HepG2 (cell line): ENCODE results near the gene DOCK1. TPM values are rescaled to one million over a fixed set of nuclear protein-coding genes. Genes with fewer than 3 reads are reported as not detected.

Experiments used
- ATAC-seq: fragments of 200-7000 bp; cut with Tn5 transposase; 3 replicates; pipeline ENCODE4 v1.9.1; 2020; ENCODE audit warnings: mild to moderate bottlenecking, moderate library complexity
- BruUV-seq: library from RNA; stranded (reverse); fragments of 400-500 nt; replicated peaks from 2 replicates; lab custom pipeline; 2021; lab: Mats Ljungman, UMichigan
- CTCF ChIA-PET: fragments of 300-600 bp; formaldehyde crosslinking; extraction: SDS; loops from one replicate; lab custom pipeline; 2021; ENCODE audit warnings: low total read pairs, inconsistent platforms, low intra/inter-chr PET ratio; lab: Yijun Ruan, JAX
- POLR2A ChIA-PET: fragments of 350-600 bp; sonication (Branson Sonifier 250); formaldehyde crosslinking; loops from one replicate; lab custom pipeline; 2020; ENCODE audit warnings: antibody characterized with exemption, inconsistent platforms; lab: Yijun Ruan, JAX
- DNase-seq: peaks from one replicate; pipeline ENCODE4 v3.0.0-alpha.2; 2015; ENCODE audit warnings: low spot score
- FAIRE-seq: peaks from 3 replicates; lab custom pipeline; 2011; peaks lifted over from hg19 to GRCh38; lab: Jason Lieb, UNC
- H2AFZ ChIP-seq: one replicate; pipeline ENCODE4 v1.6.1; 2011; ENCODE audit warnings: low read length, inconsistent platforms
- H3K27ac ChIP-seq: fragments of 300-600 bp; 3 replicates; pipeline ENCODE4 v1.8.0; 2011; ENCODE audit warnings: mixed run types, mild to moderate bottlenecking, mixed read lengths, low read length, inconsistent platforms; ENCODE audit not compliant: insufficient read depth; ENCODE audit errors: extremely low read length
- H3K27me3 ChIP-seq, 2 experiments: fragments of 200-600 bp in 1 of 2; 2 replicates in 1 of 2; 3 replicates in 1 of 2; pipeline versions ENCODE4 v1.6.0 to v1.8.0; 2011; ENCODE audit warnings: low read length in 2 of 2, mild to moderate bottlenecking in 2 of 2, moderate library complexity in 2 of 2, inconsistent platforms in 1 of 2; ENCODE audit not compliant: insufficient read depth in 2 of 2, control insufficient read depth in 1 of 2
- H3K36me3 ChIP-seq, 2 experiments: fragments of 200-600 bp in 1 of 2; replicated peaks in 1 of 2; 2 replicates in 1 of 2; 3 replicates in 1 of 2; pipeline versions ENCODE4 v1.5.1 to v1.8.0; 2011; ENCODE audit warnings: low read length in 2 of 2, inconsistent platforms in 1 of 2; ENCODE audit not compliant: insufficient read depth in 2 of 2, control insufficient read depth in 1 of 2
- H3K4me1 ChIP-seq: 2 replicates; pipeline ENCODE4 v1.5.1; 2012; ENCODE audit warnings: low read length, inconsistent platforms; ENCODE audit not compliant: insufficient read depth
- H3K4me2 ChIP-seq: 2 replicates; pipeline ENCODE4 v1.6.0; 2011; ENCODE audit warnings: low read depth, low read length, inconsistent platforms
- H3K4me3 ChIP-seq, 3 experiments: fragments of 200-600 bp in 1 of 3; sonication (generic), shearing (Covaris generic) in 1 of 3; replicated peaks in 1 of 3; 2 replicates each; pipeline ENCODE4 v1.5.1; 2011 to 2016; ENCODE audit warnings: low read length in 3 of 3, inconsistent platforms in 2 of 3, low read depth in 2 of 3, mild to moderate bottlenecking in 2 of 3, control low read depth in 1 of 3, mixed read lengths in 1 of 3; ENCODE audit not compliant: insufficient read depth in 1 of 3
- H3K79me2 ChIP-seq: one replicate; pipeline ENCODE4 v1.6.1; 2011; ENCODE audit warnings: low read length, inconsistent platforms; ENCODE audit not compliant: insufficient read depth
- H3K9ac ChIP-seq: 2 replicates; pipeline ENCODE4 v1.6.0; 2011; ENCODE audit warnings: mild to moderate bottlenecking, low read depth, low read length, inconsistent platforms; ENCODE audit not compliant: insufficient read depth
- H3K9me3 ChIP-seq: 2 replicates; pipeline ENCODE4 v1.5.1; 2012; ENCODE audit warnings: mild to moderate bottlenecking, low read length
- H4K20me1 ChIP-seq: 2 replicates; pipeline ENCODE4 v1.6.0; 2011; ENCODE audit warnings: inconsistent platforms, mild to moderate bottlenecking, low read length, moderate library complexity; ENCODE audit not compliant: insufficient read depth
- ARNTL ChIP-seq: sonication (generic); formaldehyde crosslinking; IDR thresholded peaks from 2 replicates; pipeline ENCODE4 v1.4.0; 2020; ENCODE audit warnings: mild to moderate bottlenecking, missing genetic modification reagents
- HOMEZ ChIP-seq: IDR thresholded peaks from 2 replicates; pipeline ENCODE4 v1.6.1; 2016; ENCODE audit warnings: low read depth
- NFYB ChIP-seq: sonication (generic); formaldehyde crosslinking; IDR thresholded peaks from 2 replicates; pipeline ENCODE4 v1.4.0; 2020; ENCODE audit warnings: missing genetic modification reagents
- RELA ChIP-seq: sonication (generic); formaldehyde crosslinking; IDR thresholded peaks from 2 replicates; pipeline ENCODE4 v1.4.0; 2020; ENCODE audit warnings: missing genetic modification reagents
- SNAPC4 ChIP-seq: sonication (generic); formaldehyde crosslinking; IDR thresholded peaks from 2 replicates; pipeline ENCODE4 v1.4.0; 2020; ENCODE audit warnings: mild to moderate bottlenecking, missing genetic modification reagents
- SOX5 ChIP-seq: IDR thresholded peaks from 2 replicates; pipeline ENCODE4 v1.6.1; 2016; ENCODE audit warnings: borderline replicate concordance
- TAF15 ChIP-seq: fragments of 200-400 bp; formaldehyde crosslinking; IDR thresholded peaks from one replicate; pipeline ENCODE4 v1.6.1; 2018; ENCODE audit warnings: mild to moderate bottlenecking, low read depth, low read length; ENCODE audit not compliant: poor library complexity, severe bottlenecking
- ZNF432 ChIP-seq: sonication (generic); formaldehyde crosslinking; IDR thresholded peaks from 2 replicates; pipeline ENCODE4 v1.5.0; 2020; ENCODE audit warnings: missing genetic modification reagents, mild to moderate bottlenecking, borderline replicate concordance
- ZNF569 ChIP-seq: sonication (generic); formaldehyde crosslinking; IDR thresholded peaks from 2 replicates; pipeline ENCODE4 v1.5.0; 2020; ENCODE audit warnings: mild to moderate bottlenecking, missing genetic modification reagents, moderate library complexity, borderline replicate concordance
- ZNF574 ChIP-seq: sonication (generic); formaldehyde crosslinking; IDR thresholded peaks from 2 replicates; pipeline ENCODE4 v1.4.0; 2020; ENCODE audit warnings: missing genetic modification reagents
- ZNF839 ChIP-seq: sonication (generic); formaldehyde crosslinking; IDR thresholded peaks from 2 replicates; pipeline ENCODE4 v1.4.0; 2020; ENCODE audit warnings: missing genetic modification reagents, mild to moderate bottlenecking, borderline replicate concordance
- WGBS: methylation state at CpG from one replicate; pipeline ENCODE4 v1.1.6; 2017; ENCODE audit warnings: low lambda C conversion rate; 5-methylcytosine and 5-hydroxymethylcytosine counted together
- in situ Hi-C: cut with HindIII; loops from 2 replicates; pipeline ENCODE4 v1.10.0; 2017; ENCODE audit warnings: low pct_unique_long_range_greater_than_20kb; ENCODE audit not compliant: extremely low pct_ligation_motif_present
- intact Hi-C: fragments of 100-400 bp; cut with micrococcal nuclease; formaldehyde crosslinking; loops from one replicate; pipeline ENCODE4 v1.10.0; 2022; ENCODE audit not compliant: unreplicated experiment
- polyA plus RNA-seq, 8 experiments: library from polyadenylated mRNA; depleted of rRNA in 3 of 8; stranded (reverse) in 7 of 8; unstranded in 1 of 8; fragments of >200 nt; fragmentation: Illumina TruSeq in 4 of 8; extraction: Trizol in 4 of 8; gene quantifications; 2 replicates each; pipeline versions ENCODE4 v1.2.1 to v1.2.3, GENCODE V29; 2011 to 2016; ENCODE audit warnings: low read depth in 4 of 8, missing spikeins in 1 of 8, mixed read lengths in 1 of 8; ENCODE audit not compliant: insufficient read depth in 1 of 8
- total RNA-seq, 5 experiments: library from RNA; depleted of rRNA; stranded (reverse); fragments of >200 nt; fragmentation: Illumina TruSeq; extraction: Trizol; gene quantifications; 2 replicates each; pipeline ENCODE4 v1.2.3, GENCODE V29; 2016; ENCODE audit warnings: low read depth in 1 of 5
- TF ChIP-seq, protein P1 (sequence below): sonication (generic); formaldehyde crosslinking; IDR thresholded peaks from 2 replicates; pipeline ENCODE4 v1.5.0; 2020; ENCODE audit warnings: missing genetic modification reagents

DOCK1 gene
- total and polyA plus RNA-seq, 2 of the 13 experiments (the other 11 are each of a cell fraction or from before 2014, with no cell fraction given) = 8.3 to 25.5 TPM

GRCh38 chr10:126933116-126933515 lies 27.9 kb downstream of the DOCK1 start (continued):
- TF ChIP-seq, protein P1, sequence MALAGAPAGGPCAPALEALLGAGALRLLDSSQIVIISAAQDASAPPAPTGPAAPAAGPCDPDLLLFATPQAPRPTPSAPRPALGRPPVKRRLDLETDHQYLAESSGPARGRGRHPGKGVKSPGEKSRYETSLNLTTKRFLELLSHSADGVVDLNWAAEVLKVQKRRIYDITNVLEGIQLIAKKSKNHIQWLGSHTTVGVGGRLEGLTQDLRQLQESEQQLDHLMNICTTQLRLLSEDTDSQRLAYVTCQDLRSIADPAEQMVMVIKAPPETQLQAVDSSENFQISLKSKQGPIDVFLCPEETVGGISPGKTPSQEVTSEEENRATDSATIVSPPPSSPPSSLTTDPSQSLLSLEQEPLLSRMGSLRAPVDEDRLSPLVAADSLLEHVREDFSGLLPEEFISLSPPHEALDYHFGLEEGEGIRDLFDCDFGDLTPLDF (CRISPR knock-in tag) = no peak
- no peak for TF ChIP-seq ZNF574 (CRISPR knock-in tag)
- TF ChIP-seq ARNTL (CRISPR knock-in tag) = no peak
- no peak for TF ChIP-seq ZNF839 (CRISPR knock-in tag)
- TF ChIP-seq NFYB = no peak
- TF ChIP-seq ZNF432 (CRISPR knock-in tag) = no peak
- TF ChIP-seq, all 625 proteins: peak for 0

GRCh38 chr10:126935263-126935946 lies 30.2 kb downstream of the DOCK1 start:
- peaks cover 26% of the 10 kb centered on the region for H3K79me2 ChIP-seq
- intact Hi-C loops = no loop called here
- H3K9me3 ChIP-seq = no peaks in the 10 kb centered on the region
- no peak for FAIRE-seq
- no TSS peak for BruUV-seq
- no peak overlapping the region for H3K4me3 ChIP-seq
- peaks cover 21% of the 10 kb centered on the region for H3K4me1 ChIP-seq
- ChIA-PET CTCF (no interaction called here), POLR2A (no interaction called here)
- no peak overlapping the region for H2AFZ ChIP-seq
- no peak overlapping the region for H3K4me2 ChIP-seq
- in situ Hi-C loops = no loop called here
- no peak for DNase-seq
- H4K20me1 ChIP-seq = peaks cover 7% of the 10 kb centered on the region; the same call in 1 of the 2 replicates
- H3K36me3 ChIP-seq = peaks cover 0 to 1% of the 10 kb centered on the region in 2 experiments; a peak in 1 of 5 replicates
- H3K9ac ChIP-seq = no peak overlapping the region
- H3K27ac ChIP-seq = no peak overlapping the region
- WGBS = 75% methylated on average over 5 of the region's 5 CpGs
- no peaks in the 10 kb centered on the region for H3K27me3 ChIP-seq
- ATAC-seq = peak; percentile 66
- no peak for TF ChIP-seq ZNF569 (CRISPR knock-in tag)
- TF ChIP-seq HOMEZ (CRISPR knock-in tag) = no peak
- TF ChIP-seq SNAPC4 = no peak
- no peak for TF ChIP-seq RELA (CRISPR knock-in tag)
- TF ChIP-seq TAF15 = no peak
- no peak for TF ChIP-seq SOX5 (CRISPR knock-in tag)
